Mucosa of rectum (tissue), 2 donors: ENCODE results near the gene LCN2.

ENCODE experiments used
- H3K27ac ChIP-seq, 2 donors: one replicate each; pipeline ENCODE4 v1.7.0; 2013; ENCODE audit warnings: inconsistent platforms in 2 of 2, low read depth in 2 of 2, low read length in 2 of 2
- H3K27me3 ChIP-seq, 2 donors: one replicate each; pipeline ENCODE4 v1.7.0; 2013; ENCODE audit warnings: low read length in 2 of 2; ENCODE audit not compliant: control insufficient read depth in 2 of 2, insufficient read depth in 2 of 2
- H3K36me3 ChIP-seq, 2 donors: one replicate each; pipeline ENCODE4 v1.7.0; 2013; ENCODE audit warnings: low read length in 2 of 2; ENCODE audit not compliant: control insufficient read depth in 2 of 2, insufficient read depth in 2 of 2
- H3K4me1 ChIP-seq, 2 donors: one replicate each; pipeline ENCODE4 v1.7.0; 2013; ENCODE audit warnings: low read length in 2 of 2, mild to moderate bottlenecking in 1 of 2; ENCODE audit not compliant: control insufficient read depth in 2 of 2, insufficient read depth in 2 of 2
- H3K4me3 ChIP-seq, 2 donors: one replicate each; pipeline ENCODE4 v1.7.0; 2013; ENCODE audit warnings: low read length in 2 of 2
- H3K9ac ChIP-seq, 2 donors: one replicate each; pipeline ENCODE4 v1.7.0; 2013; ENCODE audit warnings: low read length in 2 of 2, low read depth in 1 of 2, mild to moderate bottlenecking in 1 of 2
- H3K9me3 ChIP-seq, 2 donors: one replicate each; pipeline ENCODE4 v1.7.0; 2013; ENCODE audit warnings: low read length in 2 of 2; ENCODE audit not compliant: control insufficient read depth in 2 of 2
- donor health status: healthy.
- donor health status: Normal muscosa, but diverticular disease.

Gene LCN2

GRCh38 chr9:128142061-128142460, 7.2 kb upstream of the LCN2 start:
- Histone ChIP-seq H3K4me3 (no peak overlapping the region), H3K27ac (no peak overlapping the region)

DNA sequence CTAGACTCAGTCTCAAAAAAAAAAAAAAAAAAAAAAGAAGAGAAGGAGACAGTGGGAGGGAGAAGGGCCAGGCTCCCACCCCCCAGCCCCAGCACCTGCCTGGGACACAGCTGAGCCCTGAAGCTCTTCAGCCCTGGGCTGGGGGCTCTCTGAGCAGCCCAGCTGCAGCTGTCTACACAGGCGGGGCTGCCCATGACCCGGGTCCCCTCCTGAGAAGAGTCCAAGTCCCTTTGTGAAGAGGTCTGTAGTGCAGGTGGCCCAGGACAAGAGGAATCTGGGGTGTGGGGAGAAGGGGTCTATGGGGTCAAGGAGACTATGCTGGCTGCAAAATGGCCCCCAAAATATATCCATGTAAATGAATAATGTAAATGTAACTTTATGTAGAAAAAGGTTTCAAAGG, 6.7 kb upstream of the LCN2 start:
- Histone ChIP-seq H3K9me3 (no peaks in the 10 kb centered on the region), H3K4me1 (peaks cover 8 to 9% of the 10 kb centered on the region in 2 donors), H3K27me3 (no peaks in the 10 kb centered on the region), H3K36me3 (no peaks in the 10 kb centered on the region), H3K9ac (no peak overlapping the region), H3K4me3 (no peak overlapping the region), H3K27ac (no peak overlapping the region)

More at GRCh38 chr9:128142061-128142460, 7.2 kb upstream of the LCN2 start:
- Histone ChIP-seq H3K36me3 (no peaks in the 10 kb centered on the region), H3K27me3 (no peaks in the 10 kb centered on the region), H3K4me1 (peaks cover 8 to 9% of the 10 kb centered on the region in 2 donors), H3K9ac (no peak overlapping the region), H3K9me3 (no peaks in the 10 kb centered on the region)

- no peaks in the 10 kb centered on the region for H3K27me3 ChIP-seq
- no peaks in the 10 kb centered on the region for H3K36me3 ChIP-seq
- no peaks in the 10 kb centered on the region for H3K9me3 ChIP-seq
- H3K4me1 ChIP-seq: peaks cover 15 to 17% of the 10 kb centered on the region in 2 donors
- no peak overlapping the region for H3K9ac ChIP-seq
- no peak overlapping the region for H3K27ac ChIP-seq
- H3K4me3 ChIP-seq: no peak overlapping the region
Measured at GRCh38 chr9:128143525-128144238, 5.6 kb upstream of the LCN2 start.

- no peak overlapping the region for H3K4me3 ChIP-seq
- H3K27ac ChIP-seq: no peak overlapping the region
- no peaks in the 10 kb centered on the region for H3K27me3 ChIP-seq
- H3K9ac ChIP-seq: no peak overlapping the region
- no peaks in the 10 kb centered on the region for H3K36me3 ChIP-seq
- H3K4me1 ChIP-seq: peaks cover 23 to 24% of the 10 kb centered on the region in 2 donors
- no peaks in the 10 kb centered on the region for H3K9me3 ChIP-seq
Measured at GRCh38 chr9:128144239-128145181, 4.7 kb upstream of the LCN2 start.

DNA sequence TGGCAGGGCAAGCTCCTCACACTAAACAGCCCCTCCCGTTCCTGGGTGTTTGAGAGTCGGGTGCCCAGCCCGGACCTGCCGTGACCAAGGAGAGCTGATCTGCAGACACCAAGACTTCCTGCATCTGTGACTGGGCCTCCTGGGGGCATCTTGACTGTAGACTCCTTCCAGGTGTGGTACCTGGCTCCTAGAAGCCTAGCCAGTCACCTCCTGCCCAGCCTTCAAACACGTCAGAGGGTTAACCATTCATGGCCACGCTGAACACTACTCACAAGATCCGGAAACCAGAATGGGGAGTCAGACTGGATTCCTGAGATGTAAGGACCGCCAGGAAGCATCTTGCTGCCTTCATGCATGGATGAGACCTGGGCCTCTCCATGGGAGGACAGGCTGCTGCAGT, 3.7 kb upstream of the LCN2 start:
- no peak overlapping the region for H3K4me3 ChIP-seq

DNA sequence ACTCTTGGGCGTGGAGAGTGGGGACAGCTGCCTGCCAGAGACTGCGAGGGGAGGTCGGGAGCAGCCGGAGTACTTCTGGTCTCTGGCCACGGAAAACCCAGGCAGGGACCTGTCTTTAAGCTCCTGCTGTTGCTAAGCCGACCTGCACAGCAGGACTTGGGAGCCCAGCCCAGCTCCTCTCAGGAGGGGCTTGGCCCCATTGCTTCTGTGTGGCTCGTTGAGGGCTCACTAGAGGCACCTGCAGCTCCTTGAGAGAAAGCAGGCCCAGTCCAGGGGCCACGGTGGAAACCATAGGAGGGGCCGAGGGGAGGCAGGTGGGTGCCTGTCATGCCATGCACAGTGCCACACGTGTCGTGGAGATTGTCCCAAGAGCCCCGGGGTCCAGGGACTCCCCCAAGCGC, 3.3 kb upstream of the LCN2 start:
- Histone ChIP-seq H3K9ac (no peak overlapping the region), H3K36me3 (no peaks in the 10 kb centered on the region), H3K27me3 (no peaks in the 10 kb centered on the region), H3K4me1 (peaks cover 31 to 36% of the 10 kb centered on the region in 2 donors), H3K4me3 (no peak overlapping the region), H3K9me3 (no peaks in the 10 kb centered on the region), H3K27ac (no peak overlapping the region)

More for the DNA sequence above, 3.7 kb upstream of the LCN2 start:
- Histone ChIP-seq H3K27me3 (no peaks in the 10 kb centered on the region), H3K9ac (no peak overlapping the region), H3K9me3 (no peaks in the 10 kb centered on the region), H3K36me3 (no peaks in the 10 kb centered on the region), H3K4me1 (peaks cover 31 to 34% of the 10 kb centered on the region in 2 donors), H3K27ac (no peak overlapping the region)

DNA sequence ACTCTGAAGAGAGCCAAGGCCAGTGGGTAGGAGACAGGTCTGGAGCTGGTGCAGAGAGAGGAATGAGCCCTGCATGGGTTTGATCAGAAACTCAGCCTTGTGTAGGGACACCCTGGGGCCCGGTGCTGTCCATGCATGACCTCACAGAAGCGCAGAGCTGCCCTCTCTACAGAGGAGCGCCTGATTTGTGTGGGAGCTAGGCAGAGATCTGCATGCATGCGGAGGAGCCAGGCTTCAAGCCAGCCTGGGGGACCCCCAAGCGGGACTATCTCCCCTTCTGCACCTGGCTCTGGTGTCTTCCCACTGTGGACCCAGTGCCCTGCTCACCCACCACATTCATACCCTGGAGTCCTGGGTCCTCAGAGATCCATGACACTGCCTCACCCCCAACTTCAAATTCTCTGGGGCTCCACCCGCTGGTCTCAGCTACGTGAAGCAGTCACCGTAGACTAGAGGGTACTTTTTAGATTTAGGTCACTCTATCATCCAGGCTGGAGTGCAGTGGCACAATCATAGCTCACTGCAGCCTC, 2.6 kb upstream of the LCN2 start:
- Histone ChIP-seq H3K27me3 (no peaks in the 10 kb centered on the region), H3K27ac (no peak overlapping the region), H3K9ac (no peak overlapping the region), H3K9me3 (no peaks in the 10 kb centered on the region), H3K4me3 (no peak overlapping the region), H3K36me3 (no peaks in the 10 kb centered on the region), H3K4me1 (peaks cover 31 to 36% of the 10 kb centered on the region in 2 donors)

DNA sequence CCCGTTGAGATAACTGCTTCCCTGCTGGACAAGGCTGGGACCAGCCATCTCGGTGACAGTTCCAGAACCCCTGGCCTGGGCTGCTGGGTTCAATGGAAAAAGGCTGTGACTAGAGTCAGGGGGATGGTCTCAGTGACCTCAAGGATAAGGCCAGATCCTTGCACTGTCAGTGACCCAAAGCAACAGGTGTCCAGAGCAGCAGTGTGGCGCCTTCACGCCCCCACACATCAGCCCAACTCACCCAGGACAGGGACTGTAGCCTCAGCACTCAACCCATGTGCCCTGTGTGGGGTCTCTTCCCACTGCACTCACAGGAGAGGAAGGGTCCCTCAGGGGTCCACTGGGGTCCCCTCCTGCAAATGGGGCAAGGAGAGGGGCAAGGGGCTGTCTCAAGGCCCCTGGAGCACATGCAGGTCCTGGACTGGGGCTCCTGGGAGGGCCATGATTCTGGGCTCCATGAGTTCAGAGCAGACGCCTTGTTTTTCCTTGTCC, 698 bp upstream of the LCN2 start:
- Histone ChIP-seq H3K27me3 (no peaks in the 10 kb centered on the region), H3K9me3 (no peaks in the 10 kb centered on the region), H3K27ac (peak overlapping the region; percentile 92 to 93), H3K4me1 (peaks cover 27 to 33% of the 10 kb centered on the region in 2 donors), H3K4me3 (peak overlapping the region in 1 of 2 donors; percentile 31), H3K36me3 (no peaks in the 10 kb centered on the region), H3K9ac (peak overlapping the region; percentile 60)

GRCh38 chr9:128149951-128150593, 819 bp downstream of the LCN2 start:
- H3K4me3 ChIP-seq: peak overlapping the region in 1 of 2 donors; percentile 1
- H3K9me3 ChIP-seq: no peaks in the 10 kb centered on the region
- peak overlapping the region in 1 of 2 donors; percentile 34 for H3K9ac ChIP-seq
- no peaks in the 10 kb centered on the region for H3K36me3 ChIP-seq
- H3K4me1 ChIP-seq: peaks cover 23 to 27% of the 10 kb centered on the region in 2 donors
- no peaks in the 10 kb centered on the region for H3K27me3 ChIP-seq
- peak overlapping the region in 1 of 2 donors; percentile 92 for H3K27ac ChIP-seq
